ENCODE results near the gene WDPCP.
"Not testable (repeated sequence)": the region's sequence is repeated elsewhere in the genome, so short reads cannot be mapped to it uniquely, and the experiment has no call there.

Gene WDPCP

GRCh38 chr2:63588385-63589147 is at the start of gene WDPCP, which contains the start of gene MDH1:
WDPCP (minus strand) TSS chr2:63588477; CDS start chr2:63588271, 206 bp downstream.
MDH1 (plus strand) TSS chr2:63588963; CDS start chr2:63589044, 81 bp downstream.
- peak; percentile 99 for DNase-seq

- DNase-seq: no peak
Observed at GRCh38 chr2:63632382-63632781, 44.1 kb upstream of the WDPCP start.

- DNase-seq: no peak
Observed at GRCh38 chr2:63631501-63631900, 43.2 kb upstream of the WDPCP start.

GRCh38 chr2:63628403-63628942 is 40.2 kb upstream of the WDPCP start:
- DNase-seq: no peak

GRCh38 chr2:63627866-63628265 is 39.6 kb upstream of the WDPCP start:
- DNase-seq: no peak

- not testable (repeated sequence) for DNase-seq
Observed at GRCh38 chr2:63623763-63624162, 35.5 kb upstream of the WDPCP start.

GRCh38 chr2:63622751-63623150 is 34.5 kb upstream of the WDPCP start:
- no peak for DNase-seq

- no peak for DNase-seq
Observed at GRCh38 chr2:63619328-63619727, 31.1 kb upstream of the WDPCP start.

- no peak for DNase-seq
Observed at GRCh38 chr2:63617366-63617765, 29.1 kb upstream of the WDPCP start.

GRCh38 chr2:63614983-63615945 is 27.0 kb upstream of the WDPCP start:
- DNase-seq: no peak

GRCh38 chr2:63614448-63614968 is 26.2 kb upstream of the WDPCP start:
- DNase-seq: no peak

GRCh38 chr2:63613391-63613901 is 25.2 kb upstream of the WDPCP start:
- DNase-seq: no peak

GRCh38 chr2:63610525-63610924 is 22.2 kb upstream of the WDPCP start:
- no peak for DNase-seq

- DNase-seq: not testable (repeated sequence)
Observed at GRCh38 chr2:63608865-63609264, 20.6 kb upstream of the WDPCP start.

GRCh38 chr2:63604666-63605065 is 16.4 kb upstream of the WDPCP start:
- no peak for DNase-seq

- no peak for DNase-seq
Observed at GRCh38 chr2:63600881-63601460, 12.7 kb upstream of the WDPCP start.

GRCh38 chr2:63598981-63599380 is 10.7 kb upstream of the WDPCP start:
- no peak for DNase-seq

GRCh38 chr2:63596401-63596883 is 8.2 kb upstream of the WDPCP start:
- no peak for DNase-seq

GRCh38 chr2:63594660-63595059 is 6.4 kb upstream of the WDPCP start:
- DNase-seq: no peak

- DNase-seq: no peak
Observed at GRCh38 chr2:63591566-63592175, 3.4 kb upstream of the WDPCP start.

- no peak for DNase-seq
Observed at GRCh38 chr2:63590626-63591408, 2.5 kb upstream of the WDPCP start.
